Medulla oblongata (tissue), 1 donor: ENCODE data around the gene AFF3.

Experiments used
- DNase-seq: peaks from one replicate; pipeline ENCODE4 v3.0.0-alpha.2; 2015; ENCODE audit errors: extremely low spot score

The AFF3 gene

GRCh38 chr2:99608861-99609260 is 533.5 kb downstream of the AFF3 start:
- DNase-seq, result no peak

GRCh38 chr2:99607861-99608491 is 534.4 kb downstream of the AFF3 start:
- no peak for DNase-seq

GRCh38 chr2:99607454-99607853 is 534.9 kb downstream of the AFF3 start:
- peak; percentile 10 for DNase-seq

GRCh38 chr2:99605036-99605435 is 537.4 kb downstream of the AFF3 start:
- DNase-seq, result no peak

GRCh38 chr2:99602476-99602875 is 539.9 kb downstream of the AFF3 start:
- DNase-seq, result no peak

GRCh38 chr2:99600981-99601651 is 541.3 kb downstream of the AFF3 start:
- DNase-seq, result no peak

GRCh38 chr2:99598441-99598840 is 543.9 kb downstream of the AFF3 start:
- no peak for DNase-seq

- no peak for DNase-seq
Measured at GRCh38 chr2:99597616-99598015, 544.8 kb downstream of the AFF3 start.

- DNase-seq, result no peak
Measured at GRCh38 chr2:99595373-99595772, 547.0 kb downstream of the AFF3 start.

- DNase-seq, result no peak
Measured at GRCh38 chr2:99593692-99594427, 548.5 kb downstream of the AFF3 start.

GRCh38 chr2:99576775-99577174 is 565.6 kb downstream of the AFF3 start:
- no peak for DNase-seq

- DNase-seq, result no peak
Measured at GRCh38 chr2:99573634-99574251, 568.6 kb downstream of the AFF3 start.

- peak; percentile 58 for DNase-seq
Measured at GRCh38 chr2:99572373-99573164, 569.8 kb downstream of the AFF3 start.

GRCh38 chr2:99571954-99572353 is 570.4 kb downstream of the AFF3 start:
- no peak for DNase-seq

- DNase-seq, result no peak
Measured at GRCh38 chr2:99571533-99571932, 570.9 kb downstream of the AFF3 start.

- no peak for DNase-seq
Measured at GRCh38 chr2:99571021-99571420, 571.4 kb downstream of the AFF3 start.

- no peak for DNase-seq
Measured at GRCh38 chr2:99569386-99569785, 573.0 kb downstream of the AFF3 start.

GRCh38 chr2:99565227-99565626 is 577.2 kb downstream of the AFF3 start:
- no peak for DNase-seq

- no peak for DNase-seq
Measured at GRCh38 chr2:99562516-99562915, 579.9 kb downstream of the AFF3 start.

- DNase-seq, result no peak
Measured at GRCh38 chr2:99561804-99562203, 580.6 kb downstream of the AFF3 start.

GRCh38 chr2:99559075-99559662 is 583.2 kb downstream of the AFF3 start:
- DNase-seq, result peak; percentile 84
